SH-SY5Y (cell line): ENCODE measurements around the gene GP5.

ENCODE experiments used
- GATA2 ChIP-seq: IDR thresholded peaks from 2 replicates; pipeline ENCODE4 v1.6.1; 2011; ENCODE audit warnings: mild to moderate bottlenecking, low read depth, low read length
- GATA3 ChIP-seq: IDR thresholded peaks from 2 replicates; pipeline ENCODE4 v1.6.1; 2011; ENCODE audit warnings: low read depth, mild to moderate bottlenecking, low read length, moderate library complexity

DNA sequence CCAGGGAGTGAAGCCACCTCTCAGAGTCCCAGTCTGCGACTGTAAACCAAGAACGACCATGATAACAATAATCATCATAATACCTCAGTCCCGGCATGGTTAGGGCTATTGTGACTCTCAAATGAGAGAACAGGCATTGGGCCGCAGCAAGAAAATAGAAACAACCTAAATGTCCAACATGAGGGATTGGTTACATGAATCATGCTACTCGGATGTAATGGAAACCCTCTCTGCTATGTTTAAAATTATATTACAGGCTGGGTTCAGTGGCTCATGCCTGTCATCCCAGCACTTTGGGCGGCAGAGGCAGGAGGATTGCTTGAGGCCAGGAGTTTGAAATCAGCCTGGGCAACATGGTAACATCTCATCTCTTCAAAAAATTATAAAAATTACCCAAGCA lies 50.7 kb downstream of the GP5 start:
- TF ChIP-seq GATA3: no peak
- no peak for TF ChIP-seq GATA2
